HPDE6-E6E7 (cell line): ENCODE data around the gene CD3G.
"Not testable (repeated sequence)": the region's sequence is repeated elsewhere in the genome, so short reads cannot be mapped to it uniquely, and the experiment has no call there.

Experiments used
- DNase-seq: peaks from one replicate; pipeline ENCODE4 v3.0.0; 2011; ENCODE audit warnings: missing footprints; ENCODE audit errors: extremely low spot score

CD3G gene

GRCh38 chr11:118343981-118344515 lies at the start of gene CD3G:
TSS of gene CD3G (plus strand) at chr11:118344344. CDS start at chr11:118344424, 80 bp downstream.
- DNase-seq = no peak

GRCh38 chr11:118295199-118295598 lies 48.9 kb upstream of the CD3G start:
- DNase-seq = no peak

GRCh38 chr11:118295815-118296454 lies 48.2 kb upstream of the CD3G start:
- DNase-seq = peak; percentile 47

GRCh38 chr11:118301600-118302195 lies 42.4 kb upstream of the CD3G start:
- no peak for DNase-seq

GRCh38 chr11:118304227-118304567 lies 39.9 kb upstream of the CD3G start:
- DNase-seq = no peak

GRCh38 chr11:118304568-118305248 lies 39.4 kb upstream of the CD3G start, which contains the start of gene CD3E:
TSS of gene CD3E (plus strand) at chr11:118304730. CDS start at chr11:118304953, 223 bp downstream.
- DNase-seq = no peak

GRCh38 chr11:118305726-118306125 lies 38.4 kb upstream of the CD3G start:
- DNase-seq = no peak

- no peak for DNase-seq
These were observed 37.6 kb upstream of the CD3G start for GRCh38 chr11:118306556-118306955.

- not testable (repeated sequence) for DNase-seq
These were observed 35.1 kb upstream of the CD3G start for GRCh38 chr11:118308995-118309528.

GRCh38 chr11:118310271-118310670 lies 33.9 kb upstream of the CD3G start:
- DNase-seq = no peak

- no peak for DNase-seq
These were observed 33.2 kb upstream of the CD3G start for GRCh38 chr11:118310781-118311485.

GRCh38 chr11:118311518-118311917 lies 32.6 kb upstream of the CD3G start:
- DNase-seq = no peak

GRCh38 chr11:118312328-118312727 lies 31.8 kb upstream of the CD3G start:
- DNase-seq = no peak

GRCh38 chr11:118313242-118313641 lies 30.9 kb upstream of the CD3G start:
- no peak for DNase-seq

- DNase-seq = no peak
These were observed 29.1 kb upstream of the CD3G start for GRCh38 chr11:118314988-118315411.

GRCh38 chr11:118318124-118318523 lies 26.0 kb upstream of the CD3G start:
- DNase-seq = no peak

GRCh38 chr11:118318581-118319336 lies 25.4 kb upstream of the CD3G start:
- DNase-seq = no peak

- DNase-seq = no peak
These were observed 24.8 kb upstream of the CD3G start for GRCh38 chr11:118319337-118319707.

GRCh38 chr11:118320515-118320914 lies 23.6 kb upstream of the CD3G start:
- no peak for DNase-seq

- DNase-seq = no peak
These were observed 22.6 kb upstream of the CD3G start for GRCh38 chr11:118321386-118322082.

GRCh38 chr11:118322721-118323120 lies 21.4 kb upstream of the CD3G start:
- no peak for DNase-seq
